ENCODE results near the gene PRKRA.

DNA sequence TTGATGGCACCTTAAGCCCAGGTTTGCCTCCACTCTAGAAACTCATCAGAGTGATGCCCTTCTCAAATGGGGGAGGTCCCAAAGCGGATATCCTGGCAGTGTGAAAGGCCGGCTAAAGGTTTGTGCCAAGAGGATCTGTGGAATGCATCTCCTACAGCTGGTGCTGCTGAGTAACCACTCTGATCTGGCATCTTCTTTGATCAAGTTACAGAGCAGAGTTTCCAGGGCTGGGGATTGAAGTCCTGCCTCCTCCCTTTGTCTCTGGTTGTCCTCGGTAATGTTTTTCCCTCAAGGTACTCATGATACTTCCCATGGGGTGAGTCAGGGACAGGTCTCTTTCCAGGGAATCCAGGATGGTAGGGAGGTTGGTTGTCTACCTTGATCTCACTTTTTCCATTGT, 24.6 kb downstream of the PRKRA start:
- TF ChIP-seq, protein P1, sequence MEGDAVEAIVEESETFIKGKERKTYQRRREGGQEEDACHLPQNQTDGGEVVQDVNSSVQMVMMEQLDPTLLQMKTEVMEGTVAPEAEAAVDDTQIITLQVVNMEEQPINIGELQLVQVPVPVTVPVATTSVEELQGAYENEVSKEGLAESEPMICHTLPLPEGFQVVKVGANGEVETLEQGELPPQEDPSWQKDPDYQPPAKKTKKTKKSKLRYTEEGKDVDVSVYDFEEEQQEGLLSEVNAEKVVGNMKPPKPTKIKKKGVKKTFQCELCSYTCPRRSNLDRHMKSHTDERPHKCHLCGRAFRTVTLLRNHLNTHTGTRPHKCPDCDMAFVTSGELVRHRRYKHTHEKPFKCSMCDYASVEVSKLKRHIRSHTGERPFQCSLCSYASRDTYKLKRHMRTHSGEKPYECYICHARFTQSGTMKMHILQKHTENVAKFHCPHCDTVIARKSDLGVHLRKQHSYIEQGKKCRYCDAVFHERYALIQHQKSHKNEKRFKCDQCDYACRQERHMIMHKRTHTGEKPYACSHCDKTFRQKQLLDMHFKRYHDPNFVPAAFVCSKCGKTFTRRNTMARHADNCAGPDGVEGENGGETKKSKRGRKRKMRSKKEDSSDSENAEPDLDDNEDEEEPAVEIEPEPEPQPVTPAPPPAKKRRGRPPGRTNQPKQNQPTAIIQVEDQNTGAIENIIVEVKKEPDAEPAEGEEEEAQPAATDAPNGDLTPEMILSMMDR (IDR thresholded peaks at IDR 0.05) = no peak
- TF ChIP-seq POLR2A (IDR thresholded peaks at IDR 0.05) = no peak
